Caki2 (cell line): Measurements from ENCODE around the gene SNX10. TPM values are rescaled to one million over a fixed set of nuclear protein-coding genes. Genes with fewer than 3 reads are reported as not detected.

Experiments
- DNase-seq: peaks from one replicate; pipeline ENCODE4 v3.0.0-alpha.2; 2015; ENCODE audit warnings: low read depth
- in situ Hi-C: cut with HindIII; loops from 2 replicates; pipeline ENCODE4 v1.10.0; 2016; ENCODE audit warnings: low sequenced_read_pairs, low pct_unique_long_range_greater_than_20kb, mixed read lengths
- total RNA-seq: library from RNA; depleted of rRNA; stranded (reverse); fragments of >200 nt; shearing (Covaris generic); gene quantifications from 2 replicates; pipeline ENCODE4 v1.2.3, GENCODE V29; 2014; ENCODE audit warnings: low replicate concordance

The SNX10 gene
- total RNA-seq, 1 experiment from 2014 or later, result 17.9 TPM

- in situ Hi-C loops, result loop anchor here (10.0 kb wide), 1 partner anchor 295 kb away; no protein-coding TSS in a partner anchor
- DNase-seq, result no peak
Measured at GRCh38 chr7:26379711-26380110, 88.0 kb downstream of the SNX10 start.

GRCh38 chr7:26381476-26382353, 90.1 kb downstream of the SNX10 start:
- in situ Hi-C loops, result no loop called here
- no peak for DNase-seq

DNA sequence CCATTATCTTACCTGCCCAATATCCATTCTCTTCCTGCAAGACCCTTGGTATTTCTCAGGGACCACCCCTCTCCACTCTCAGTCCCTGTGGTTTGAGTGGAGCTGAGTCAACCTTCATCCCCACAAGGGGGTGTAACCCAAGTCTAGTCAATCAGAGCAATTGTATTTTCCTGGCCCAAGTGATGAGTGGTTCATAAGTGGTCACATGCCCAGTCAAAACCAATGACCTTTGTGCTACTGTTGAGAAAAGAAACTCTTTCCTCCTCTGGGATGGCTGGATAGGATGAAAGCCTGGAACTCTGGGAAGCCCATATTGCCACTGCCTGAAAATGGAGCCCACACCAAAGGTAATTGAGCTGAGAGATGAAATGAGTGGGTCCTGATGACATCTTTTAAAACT, 93.6 kb downstream of the SNX10 start:
- in situ Hi-C loops, result no loop called here
- DNase-seq, result no peak

DNA sequence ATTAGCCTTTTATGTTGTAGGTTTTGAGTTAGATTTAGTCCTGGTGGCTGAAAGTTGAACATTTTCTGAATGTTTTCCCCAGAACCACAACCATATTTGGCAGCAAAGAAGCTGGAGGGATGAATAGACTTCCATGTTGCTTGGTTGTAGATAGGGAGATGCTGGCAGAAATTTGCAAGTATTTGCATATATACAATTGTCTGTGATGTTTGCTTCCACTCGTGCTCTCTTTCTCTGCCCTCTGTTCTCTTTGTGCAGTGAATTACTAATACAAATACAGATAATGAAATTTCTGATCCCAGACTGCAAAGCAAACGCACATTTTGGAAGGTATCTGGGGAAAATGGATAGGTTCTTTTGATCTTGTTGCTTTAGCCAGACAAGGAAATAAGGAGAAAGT, 96.1 kb downstream of the SNX10 start:
- DNase-seq, result no peak
- in situ Hi-C loops, result no loop called here

- DNase-seq, result no peak
- in situ Hi-C loops, result no loop called here
Measured at GRCh38 chr7:26388256-26388655, 96.6 kb downstream of the SNX10 start.

DNA sequence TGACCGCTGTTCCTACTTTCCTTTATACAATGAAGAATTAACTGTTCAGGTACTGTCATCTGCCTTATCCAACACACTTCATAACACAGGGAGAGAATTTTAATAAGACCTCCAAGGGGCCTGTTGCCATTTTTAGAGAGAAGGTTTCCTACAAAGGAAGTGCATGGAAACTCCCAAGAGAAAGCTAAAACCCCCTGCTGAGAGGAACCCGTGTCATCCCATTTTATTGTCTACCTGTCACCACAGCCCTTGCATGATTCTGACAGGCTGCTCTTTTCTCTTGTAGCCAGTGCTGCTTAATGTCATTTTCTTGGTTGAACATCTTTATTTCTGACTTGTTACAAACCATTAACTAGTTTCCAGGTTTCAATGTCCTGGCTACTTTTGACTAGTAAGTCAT, 98.4 kb downstream of the SNX10 start:
- in situ Hi-C loops, result no loop called here

GRCh38 chr7:26393818-26394217, 102.2 kb downstream of the SNX10 start:
- in situ Hi-C loops, result no loop called here
- DNase-seq, result peak; percentile 85

More for the DNA sequence above, 98.4 kb downstream of the SNX10 start:
- DNase-seq, result no peak

DNA sequence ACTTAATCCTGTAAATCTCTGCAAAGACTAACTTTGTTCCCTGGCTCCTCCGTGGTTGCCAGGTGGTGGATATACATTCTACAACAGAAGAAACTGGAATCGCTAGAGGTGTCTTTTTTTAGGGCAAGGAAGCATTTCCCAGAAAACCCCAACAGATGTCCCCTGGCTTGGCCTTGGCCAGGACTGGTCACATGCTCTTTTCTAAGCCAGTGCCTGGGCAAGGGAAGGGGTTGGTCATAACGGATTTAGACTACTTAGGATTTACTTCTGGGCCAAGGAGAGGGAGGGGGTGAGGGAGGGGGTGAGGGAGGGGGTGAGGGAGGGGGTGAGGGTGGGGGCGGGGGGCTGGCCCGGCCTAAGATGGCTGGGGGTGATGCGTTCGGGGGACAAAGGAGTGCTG, 105.7 kb downstream of the SNX10 start:
- in situ Hi-C loops, result no loop called here
- DNase-seq, result no peak

DNA sequence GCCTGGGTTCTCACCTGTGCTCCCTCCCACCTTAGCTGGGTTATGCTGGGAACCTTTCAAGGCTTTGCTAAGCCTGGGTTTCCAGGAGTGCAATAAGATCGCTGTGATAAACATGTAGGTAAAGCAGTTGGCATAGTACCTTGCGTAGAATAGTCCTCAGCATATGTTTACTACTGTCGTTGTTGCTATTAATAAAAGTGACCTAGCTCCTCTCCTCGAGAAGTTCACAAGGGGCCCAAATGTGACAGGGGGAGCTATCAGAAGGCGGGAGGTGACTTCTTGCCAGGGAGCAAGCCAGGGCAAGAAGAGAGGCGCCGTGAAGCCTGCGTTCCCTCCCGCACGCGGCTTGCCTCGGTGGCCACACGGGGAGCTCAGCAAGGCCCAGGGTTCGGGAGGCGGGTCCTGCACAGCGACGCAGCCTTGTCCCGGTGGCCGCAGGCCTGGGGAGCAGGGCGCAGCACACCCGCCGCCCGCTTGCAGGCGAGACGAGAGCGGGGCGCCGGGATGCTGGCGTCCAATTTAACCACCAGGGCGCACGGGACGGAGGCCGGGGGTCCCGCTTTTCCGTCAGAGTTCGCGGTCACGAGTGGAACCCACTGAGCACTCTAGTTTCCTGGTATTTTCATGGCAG, 106.2 kb downstream of the SNX10 start:
- in situ Hi-C loops, result no loop called here
- no peak for DNase-seq

GRCh38 chr7:26398427-26398755, 106.7 kb downstream of the SNX10 start:
- in situ Hi-C loops, result no loop called here
- DNase-seq, result peak; percentile 92

- DNase-seq, result peak; percentile 73
- in situ Hi-C loops, result no loop called here
Measured at GRCh38 chr7:26398756-26399509, 107.3 kb downstream of the SNX10 start.

DNA sequence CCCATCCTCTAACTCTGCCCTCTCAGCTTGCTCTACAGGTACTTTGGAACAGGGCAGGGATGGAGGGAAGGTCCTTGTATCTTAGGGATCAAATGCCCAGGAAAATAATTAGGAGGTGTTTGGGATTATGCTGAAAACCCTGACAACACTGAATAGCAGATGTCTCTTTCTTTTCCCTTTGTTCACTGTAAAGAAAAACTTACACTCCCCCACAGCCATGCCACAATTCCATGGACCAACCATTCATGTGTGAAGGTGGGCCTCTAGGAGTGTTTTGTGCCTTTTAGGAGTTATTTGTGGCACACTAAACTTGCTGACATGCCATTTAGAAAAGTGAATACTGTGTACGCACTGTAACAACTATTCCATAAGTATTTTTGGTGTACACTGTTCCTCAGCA, 108.1 kb downstream of the SNX10 start:
- in situ Hi-C loops, result no loop called here

GRCh38 chr7:26403640-26404039, 112.0 kb downstream of the SNX10 start:
- DNase-seq, result no peak
- in situ Hi-C loops, result no loop called here

More for the DNA sequence above, 108.1 kb downstream of the SNX10 start:
- no peak for DNase-seq

GRCh38 chr7:26404189-26404996, 112.7 kb downstream of the SNX10 start:
- in situ Hi-C loops, result no loop called here
- DNase-seq, result no peak

GRCh38 chr7:26406433-26406832, 114.8 kb downstream of the SNX10 start:
- no peak for DNase-seq
- in situ Hi-C loops, result no loop called here

- DNase-seq, result no peak
- in situ Hi-C loops, result no loop called here
Measured at GRCh38 chr7:26409661-26410547, 118.2 kb downstream of the SNX10 start.

DNA sequence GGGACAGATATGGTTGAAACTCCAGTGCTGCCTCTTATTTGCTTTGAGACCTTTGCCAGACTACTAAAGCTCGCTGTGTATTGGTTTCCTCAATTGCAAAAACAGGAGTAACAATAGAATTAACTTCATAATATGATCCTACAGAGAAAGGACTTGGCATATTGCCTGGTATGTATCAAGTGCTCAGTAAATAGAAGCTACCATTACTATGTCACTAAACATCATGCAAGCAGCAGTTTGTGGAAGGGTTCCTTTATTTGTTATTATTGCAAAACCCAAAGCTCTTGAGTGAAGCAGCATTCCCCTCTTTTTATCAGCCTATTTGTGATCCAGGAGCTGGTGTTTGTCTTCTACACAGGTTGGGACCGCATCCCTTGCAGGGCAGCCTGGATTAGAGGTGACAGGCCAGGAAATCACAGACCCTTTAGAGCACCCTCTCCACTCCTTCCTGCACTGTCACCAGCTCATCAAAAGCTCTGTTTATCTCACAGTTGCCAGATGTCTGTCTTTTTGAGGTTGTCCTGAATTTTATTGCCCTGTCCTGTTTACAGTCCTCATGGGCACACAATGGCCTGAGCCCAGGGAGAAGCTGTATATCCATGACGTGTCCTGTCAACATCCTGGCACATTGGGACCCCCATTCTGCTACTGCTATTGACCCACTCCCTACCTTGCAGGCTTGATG, 121.5 kb downstream of the SNX10 start:
- DNase-seq, result no peak
- in situ Hi-C loops, result no loop called here
